Activated CD4-positive, alpha-beta T cell treated with anti-CD3 and anti-CD28 coated beads for 36 hours (primary cell): ENCODE data around the gene LHPP. TPM values are rescaled to one million over a fixed set of nuclear protein-coding genes. Genes with fewer than 3 reads are reported as not detected.

Experiments used
- ATAC-seq: fragments of 200-7000 bp; cut with Tn5 transposase; one replicate; pipeline ENCODE4 v1.10.0; 2021; ENCODE audit warnings: mild to moderate bottlenecking, moderate library complexity
- CTCF ChIA-PET: fragments of 350-600 bp; sonication (Branson Sonifier 250); formaldehyde crosslinking; loops from one replicate; lab custom pipeline; 2021; ENCODE audit warnings: antibody characterized with exemption; lab: Charles Lee
- POLR2A ChIA-PET: fragments of 350-600 bp; sonication (Branson Sonifier 250); formaldehyde crosslinking; loops from one replicate; lab custom pipeline; 2021; ENCODE audit warnings: antibody characterized with exemption, inconsistent platforms; lab: Charles Lee
- DNase-seq: peaks from one replicate; pipeline ENCODE4 v3.0.0-alpha.2; 2020
- H3K27ac Mint-ChIP-seq: one replicate; pipeline ENCODE4 v1.8.0; 2021; ENCODE audit warnings: mixed read lengths
- H3K27me3 Mint-ChIP-seq: one replicate; pipeline ENCODE4 v1.8.0; 2021; ENCODE audit warnings: mixed read lengths
- H3K36me3 Mint-ChIP-seq: one replicate; pipeline ENCODE4 v1.8.0; 2021; ENCODE audit warnings: low read depth, mixed read lengths
- H3K4me1 Mint-ChIP-seq: one replicate; pipeline ENCODE4 v1.8.0; 2021; ENCODE audit warnings: mixed read lengths
- H3K4me3 Mint-ChIP-seq: one replicate; pipeline ENCODE4 v1.8.0; 2021; ENCODE audit warnings: mild to moderate bottlenecking, moderate library complexity, mixed read lengths
- H3K9me3 Mint-ChIP-seq: one replicate; pipeline ENCODE4 v1.8.0; 2021; ENCODE audit warnings: low read depth, mixed read lengths
- intact Hi-C, 2 experiments: fragments of 100-400 bp; cut with DNase I in 1 of 2; cut with micrococcal nuclease in 1 of 2; formaldehyde crosslinking; loops; one replicate each; pipeline versions ENCODE4 v1.14.2 to v1.15.1; 2022 to 2024; cut with DNase I, micrococcal nuclease
- total RNA-seq, 2 experiments: library from RNA; stranded (reverse); gene quantifications; one replicate each; pipeline ENCODE4 v1.2.3, GENCODE V29; 2021

Gene LHPP
- total RNA-seq, 2 experiments from 2014 or later, result 11.5 to 14.0 TPM

- H3K27ac Mint-ChIP-seq, result no peak overlapping the region
- H3K4me1 Mint-ChIP-seq, result peaks cover 6% of the 10 kb centered on the region
- DNase-seq (no peak), ATAC-seq (no peak)
- CTCF ChIA-PET, result no interaction called here
- H3K4me3 Mint-ChIP-seq, result no peak overlapping the region
- peaks cover 5% of the 10 kb centered on the region for H3K9me3 Mint-ChIP-seq
- peaks cover 20% of the 10 kb centered on the region for H3K36me3 Mint-ChIP-seq
- POLR2A ChIA-PET, result no interaction called here
- no peaks in the 10 kb centered on the region for H3K27me3 Mint-ChIP-seq
- intact Hi-C loops, result no loop called here
Measured at GRCh38 chr10:124498056-124498455, 36.4 kb downstream of the LHPP start.

GRCh38 chr10:124500757-124501156 lies 39.1 kb downstream of the LHPP start:
- Mint-ChIP-seq H3K27me3 (no peaks in the 10 kb centered on the region), H3K36me3 (peaks cover 20% of the 10 kb centered on the region), H3K9me3 (peaks cover 5% of the 10 kb centered on the region), H3K4me1 (peaks cover 3% of the 10 kb centered on the region), H3K4me3 (no peak overlapping the region), H3K27ac (no peak overlapping the region)
- ChIA-PET POLR2A (no interaction called here), CTCF (no interaction called here)
- intact Hi-C loops, result no loop called here
- DNase-seq (peak; percentile 31), ATAC-seq (peak; percentile 47)

GRCh38 chr10:124504711-124505110 lies 43.1 kb downstream of the LHPP start:
- no peak overlapping the region for H3K27ac Mint-ChIP-seq
- ATAC-seq (no peak), DNase-seq (no peak)
- ChIA-PET POLR2A (no interaction called here), CTCF (interaction anchor here (0.6 kb wide), 2 partner anchors 156 to 288 kb away, joined by 3 to 4 read pairs; no protein-coding TSS in a partner anchor)
- H3K36me3 Mint-ChIP-seq, result peaks cover 18% of the 10 kb centered on the region
- H3K4me1 Mint-ChIP-seq, result peaks cover 3% of the 10 kb centered on the region
- intact Hi-C loops, result no loop called here
- H3K9me3 Mint-ChIP-seq, result peaks cover 5% of the 10 kb centered on the region
- H3K4me3 Mint-ChIP-seq, result no peak overlapping the region
- H3K27me3 Mint-ChIP-seq, result no peaks in the 10 kb centered on the region

GRCh38 chr10:124505279-124505678 lies 43.7 kb downstream of the LHPP start:
- Mint-ChIP-seq H3K36me3 (peaks cover 16% of the 10 kb centered on the region), H3K27me3 (no peaks in the 10 kb centered on the region), H3K9me3 (peaks cover 5% of the 10 kb centered on the region), H3K4me3 (no peak overlapping the region), H3K27ac (no peak overlapping the region), H3K4me1 (peaks cover 3% of the 10 kb centered on the region)
- no peak for ATAC-seq
- intact Hi-C loops, result no loop called here
- CTCF ChIA-PET, result no interaction called here
- POLR2A ChIA-PET, result no interaction called here
- no peak for DNase-seq

GRCh38 chr10:124508070-124508667 lies 46.5 kb downstream of the LHPP start:
- Mint-ChIP-seq H3K4me1 (peaks cover 3% of the 10 kb centered on the region), H3K36me3 (no peaks in the 10 kb centered on the region), H3K4me3 (no peak overlapping the region), H3K27ac (no peak overlapping the region), H3K27me3 (no peaks in the 10 kb centered on the region), H3K9me3 (no peaks in the 10 kb centered on the region)
- intact Hi-C loops, result no loop called here
- ChIA-PET POLR2A (interaction anchor here (0.6 kb wide), 1 partner anchor 82 kb away, joined by 3 read pairs; no protein-coding TSS in a partner anchor), CTCF (no interaction called here)
- ATAC-seq, result no peak
- DNase-seq, result no peak

- no peak overlapping the region for H3K4me3 Mint-ChIP-seq
- DNase-seq (no peak), ATAC-seq (no peak)
- no peaks in the 10 kb centered on the region for H3K27me3 Mint-ChIP-seq
- H3K36me3 Mint-ChIP-seq, result no peaks in the 10 kb centered on the region
- no peaks in the 10 kb centered on the region for H3K9me3 Mint-ChIP-seq
- CTCF ChIA-PET, result no interaction called here
- intact Hi-C loops, result no loop called here
- no peak overlapping the region for H3K27ac Mint-ChIP-seq
- POLR2A ChIA-PET, result interaction anchor here (0.6 to 1.0 kb wide), 2 partner anchors 81 to 609 kb away, joined by 3 read pairs; no protein-coding TSS in a partner anchor
- peaks cover 3% of the 10 kb centered on the region for H3K4me1 Mint-ChIP-seq
Measured at GRCh38 chr10:124508907-124509454, 47.4 kb downstream of the LHPP start.

- ChIA-PET CTCF (no interaction called here), POLR2A (interaction anchor here (1.0 kb wide), 1 partner anchor 608 kb away, joined by 3 read pairs; no protein-coding TSS in a partner anchor)
- no peak overlapping the region for H3K4me3 Mint-ChIP-seq
- H3K27me3 Mint-ChIP-seq, result no peaks in the 10 kb centered on the region
- H3K36me3 Mint-ChIP-seq, result no peaks in the 10 kb centered on the region
- intact Hi-C loops, result no loop called here
- no peak for DNase-seq
- no peak for ATAC-seq
- H3K27ac Mint-ChIP-seq, result no peak overlapping the region
- H3K9me3 Mint-ChIP-seq, result no peaks in the 10 kb centered on the region
- H3K4me1 Mint-ChIP-seq, result peaks cover 3% of the 10 kb centered on the region
Measured at GRCh38 chr10:124509880-124510632, 48.4 kb downstream of the LHPP start.

- ATAC-seq (no peak), DNase-seq (no peak)
- CTCF ChIA-PET, result interaction anchor here (0.6 kb wide), 1 partner anchor 300 kb away, joined by 4 read pairs; no protein-coding TSS in a partner anchor
- Mint-ChIP-seq H3K4me3 (no peak overlapping the region), H3K9me3 (no peaks in the 10 kb centered on the region), H3K27ac (no peak overlapping the region), H3K4me1 (peaks cover 3% of the 10 kb centered on the region), H3K36me3 (no peaks in the 10 kb centered on the region), H3K27me3 (no peaks in the 10 kb centered on the region)
- POLR2A ChIA-PET, result no interaction called here
- intact Hi-C loops, result no loop called here
Measured at GRCh38 chr10:124510759-124511158, 49.1 kb downstream of the LHPP start.

- CTCF ChIA-PET, result interaction anchor here (0.6 kb wide), 2 partner anchors 55 to 301 kb away, joined by 3 to 4 read pairs; no protein-coding TSS in a partner anchor
Measured at GRCh38 chr10:124511205-124512039, 49.8 kb downstream of the LHPP start.

GRCh38 chr10:124512040-124512428 lies 50.4 kb downstream of the LHPP start:
- Mint-ChIP-seq H3K4me1 (peaks cover 3% of the 10 kb centered on the region), H3K27me3 (no peaks in the 10 kb centered on the region), H3K36me3 (no peaks in the 10 kb centered on the region), H3K4me3 (no peak overlapping the region), H3K9me3 (no peaks in the 10 kb centered on the region), H3K27ac (no peak overlapping the region)
- intact Hi-C loops, result no loop called here
- no peak for ATAC-seq
- ChIA-PET POLR2A (no interaction called here), CTCF (interaction anchor here (0.6 kb wide), 1 partner anchor 56 kb away, joined by 3 read pairs; no protein-coding TSS in a partner anchor)
- DNase-seq, result no peak

More at GRCh38 chr10:124511205-124512039, 49.8 kb downstream of the LHPP start:
- H3K4me3 Mint-ChIP-seq, result no peak overlapping the region
- DNase-seq (peak; percentile 34), ATAC-seq (peak; percentile 53)
- POLR2A ChIA-PET, result no interaction called here
- intact Hi-C loops, result no loop called here
- H3K4me1 Mint-ChIP-seq, result peaks cover 3% of the 10 kb centered on the region
- H3K9me3 Mint-ChIP-seq, result no peaks in the 10 kb centered on the region
- H3K27ac Mint-ChIP-seq, result no peak overlapping the region
- no peaks in the 10 kb centered on the region for H3K27me3 Mint-ChIP-seq
- no peaks in the 10 kb centered on the region for H3K36me3 Mint-ChIP-seq

- H3K27ac Mint-ChIP-seq, result no peak overlapping the region
- POLR2A ChIA-PET, result no interaction called here
Measured at GRCh38 chr10:124512600-124512999, 51.0 kb downstream of the LHPP start.

More at GRCh38 chr10:124512600-124512999, 51.0 kb downstream of the LHPP start:
- H3K36me3 Mint-ChIP-seq, result no peaks in the 10 kb centered on the region
- no peaks in the 10 kb centered on the region for H3K9me3 Mint-ChIP-seq
- no peak for DNase-seq
- H3K4me1 Mint-ChIP-seq, result peaks cover 3% of the 10 kb centered on the region
- CTCF ChIA-PET, result no interaction called here
- no peaks in the 10 kb centered on the region for H3K27me3 Mint-ChIP-seq
- ATAC-seq, result no peak
- intact Hi-C loops, result no loop called here
- H3K4me3 Mint-ChIP-seq, result no peak overlapping the region
